Measurements from ENCODE around the gene TEKT1. TPM values are rescaled to one million over a fixed set of nuclear protein-coding genes. Genes with fewer than 3 reads are reported as not detected.

The TEKT1 gene
- total RNA-seq, 1 experiment from 2014 or later = not detected

GRCh38 chr17:6823011-6823442 is 8.5 kb downstream of the TEKT1 start:
- Histone ChIP-seq H4K8ac (replicated peaks; ENCODE audit: insufficient read length, low read depth, low read length) (no peak overlapping the region), H3K27me3 (ENCODE audit: insufficient read depth, low read length) (no peaks in the 10 kb centered on the region), H3K14ac (ENCODE audit: insufficient read depth, low read length) (no peak overlapping the region), H3K4ac (ENCODE audit: low read depth, low read length) (no peak overlapping the region), H4K91ac (ENCODE audit: insufficient read length, low read depth, low read length) (no peak overlapping the region), H2AK5ac (ENCODE audit: insufficient read length, low read length) (no peak overlapping the region), H3K56ac (ENCODE audit: insufficient read length, low read depth, low read length) (no peak overlapping the region), H3K18ac (ENCODE audit: insufficient read length, low read depth, low read length) (no peak overlapping the region), H3K27ac (ENCODE audit: insufficient read length, low read depth, low read length) (no peak overlapping the region), H3K23ac (ENCODE audit: insufficient read length, low read depth, low read length) (no peak overlapping the region), H2BK12ac (ENCODE audit: insufficient read length, low read depth, low read length) (no peak overlapping the region), H2BK20ac (ENCODE audit: low read depth, low read length, poor library complexity, severe bottlenecking) (no peak overlapping the region), H2AFZ (ENCODE audit: low read length) (no peak overlapping the region), H3T11ph (ENCODE audit: low read length) (no peak overlapping the region), H2BK5ac (ENCODE audit: insufficient read length, low read length) (no peak overlapping the region), H2BK120ac (ENCODE audit: low read depth, low read length, poor library complexity, severe bottlenecking) (no peak overlapping the region), H3K79me1 (ENCODE audit: insufficient read depth, low read depth, low read length, poor library complexity, severe bottlenecking) (no peaks in the 10 kb centered on the region), H3K9me3 (ENCODE audit: control insufficient read depth, low read depth, low read length) (no peaks in the 10 kb centered on the region), H4K5ac (ENCODE audit: insufficient read length, low read depth, low read length) (no peak overlapping the region), H3K4me1 (ENCODE audit: insufficient read depth, low read length) (no peaks in the 10 kb centered on the region; the same call in 1 of the 2 replicates), H3K79me2 (ENCODE audit: insufficient read depth, low read length) (no peaks in the 10 kb centered on the region), H3K23me2 (ENCODE audit: insufficient read length, low read depth, low read length, poor library complexity, severe bottlenecking) (no peaks in the 10 kb centered on the region), H4K20me1 (ENCODE audit: control insufficient read depth, insufficient read depth, insufficient read length) (no peaks in the 10 kb centered on the region), H3K9ac (ENCODE audit: extremely low read depth, insufficient read length, low read length) (no peak overlapping the region), H3K4me2 (ENCODE audit: insufficient read depth, insufficient read length, low read length) (no peak overlapping the region), H2BK15ac (ENCODE audit: low read depth, low read length) (no peak overlapping the region)
- no peak for DNase-seq
- Mint-ChIP-seq H3K4me3 (no peak overlapping the region), H3K36me3 (ENCODE audit: insufficient read depth in 1 of 3, low read depth in 3 of 3) (peaks cover 0 to 4% (median 0%) of the 10 kb centered on the region in 3 experiments; a peak in 2 of 7 replicates), H3K9me3 (peaks cover 5 to 17% of the 10 kb centered on the region in 2 experiments; a peak in 2 of 5 replicates), H3K27ac (no peak overlapping the region), H3K4me1 (peaks cover 5 to 7% of the 10 kb centered on the region in 2 experiments; a peak in 3 of 4 replicates), H3K27me3 (ENCODE audit: low read depth) (peaks cover 7% of the 10 kb centered on the region)
- TF ChIP-seq CTCF (conservative IDR thresholded peaks at IDR 0.05) = no peak
